Colonic mucosa (tissue), 4 donors: ENCODE results near the gene ZSCAN12. TPM values are rescaled to one million over a fixed set of nuclear protein-coding genes. Genes with fewer than 3 reads are reported as not detected.
"Not testable (repeated sequence)": the region's sequence is repeated elsewhere in the genome, so short reads cannot be mapped to it uniquely, and the experiment has no call there.

Experiments used
- DNase-seq: peaks from one replicate; pipeline ENCODE4 v3.0.0-alpha.2; 2020
- H3K27ac ChIP-seq: fragments of 200-600 bp; one replicate; pipeline ENCODE4 v1.8.0; 2021
- H3K27me3 ChIP-seq: fragments of 200-600 bp; one replicate; pipeline ENCODE4 v1.8.0; 2021
- H3K36me3 ChIP-seq: fragments of 200-600 bp; one replicate; pipeline ENCODE4 v1.8.0; 2021
- H3K4me1 ChIP-seq: fragments of 200-600 bp; one replicate; pipeline ENCODE4 v1.8.0; 2021; ENCODE audit warnings: mild to moderate bottlenecking
- H3K4me3 ChIP-seq: fragments of 200-600 bp; one replicate; pipeline ENCODE4 v1.8.0; 2021
- H3K9ac ChIP-seq, 2 donors: one replicate each; pipeline ENCODE4 v1.7.0; 2013; ENCODE audit warnings: control low read depth in 2 of 2, low read depth in 2 of 2, low read length in 2 of 2
- H3K9me3 ChIP-seq: fragments of 200-600 bp; one replicate; pipeline ENCODE4 v1.8.0; 2021
- intact Hi-C: fragments of 100-400 bp; cut with DNase I; formaldehyde crosslinking; loops from one replicate; pipeline ENCODE4 v1.14.1; 2022
- total RNA-seq, 2 donors: library from RNA; stranded (reverse); fragmentation: NEBNext Ultra II Directional in 1 of 2; extraction: Animal tissue kit (Norgen Biotek cat#: 25700) in 1 of 2; gene quantifications; one replicate each; pipeline ENCODE4 v1.2.1, GENCODE V29; 2021
- TF ChIP-seq, protein P1 (sequence below): fragments of 200-600 bp; IDR thresholded peaks from one replicate; pipeline ENCODE4 v1.8.0; 2022; ENCODE audit warnings: antibody characterized with exemption, mild to moderate bottlenecking
- donor health status: healthy.
- donor health status: DM: no; HTN: no; CAD: no.
- donor health status: DM: no; HTN: no; CAD: no.

The ZSCAN12 gene
- 1 to 10 TPM; 4.5 to 4.9 TPM for total RNA-seq

DNA sequence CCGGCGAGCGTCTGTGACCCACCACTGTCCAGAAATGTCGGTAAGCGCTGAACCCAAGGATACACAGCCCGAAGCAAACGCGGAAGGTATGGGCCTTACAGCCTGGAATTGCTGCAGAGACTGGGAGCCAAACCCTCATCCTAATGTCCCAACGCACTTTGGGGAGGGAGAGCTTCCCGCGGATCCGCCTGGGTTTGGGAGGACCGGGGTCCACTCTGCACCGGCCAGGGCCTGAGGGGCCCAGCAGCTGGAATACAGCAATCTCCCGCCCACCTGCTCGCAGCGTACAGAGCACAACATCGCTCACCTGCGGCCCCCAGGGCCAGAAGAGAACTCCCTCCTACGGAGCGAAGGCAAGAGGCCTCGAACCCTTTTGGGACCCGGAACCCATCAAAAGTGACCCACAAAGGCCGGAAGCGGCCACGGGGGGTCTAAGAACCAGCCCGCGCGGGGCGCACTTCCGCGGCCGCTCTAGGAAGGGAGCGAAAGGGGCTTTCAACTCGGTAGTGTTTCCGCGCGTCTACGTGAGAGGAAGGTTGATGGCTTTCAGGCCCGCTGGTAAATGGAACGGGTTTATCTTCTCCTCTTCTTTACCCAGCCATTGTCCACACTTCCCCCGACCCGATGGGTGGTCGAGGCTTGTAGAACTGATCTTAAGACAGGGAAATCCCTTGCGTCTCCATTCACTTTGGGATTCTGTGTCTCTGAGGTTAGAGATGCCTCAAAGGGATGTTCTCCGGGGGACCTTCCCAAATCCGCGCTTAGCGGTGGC is at the start of gene ZSCAN12:
Gene ZSCAN12, minus strand, starts transcription at position 398 of the 772 bp plus-strand sequence. CDS start 1,342 bp downstream, outside the sequence.
- H3K4me3 ChIP-seq = peak within 1 kb of the TSS; percentile 78
- no peaks in the 10 kb centered on the region for H3K27me3 ChIP-seq
- H3K9me3 ChIP-seq = no peaks in the 10 kb centered on the region
- TF ChIP-seq, protein P1, sequence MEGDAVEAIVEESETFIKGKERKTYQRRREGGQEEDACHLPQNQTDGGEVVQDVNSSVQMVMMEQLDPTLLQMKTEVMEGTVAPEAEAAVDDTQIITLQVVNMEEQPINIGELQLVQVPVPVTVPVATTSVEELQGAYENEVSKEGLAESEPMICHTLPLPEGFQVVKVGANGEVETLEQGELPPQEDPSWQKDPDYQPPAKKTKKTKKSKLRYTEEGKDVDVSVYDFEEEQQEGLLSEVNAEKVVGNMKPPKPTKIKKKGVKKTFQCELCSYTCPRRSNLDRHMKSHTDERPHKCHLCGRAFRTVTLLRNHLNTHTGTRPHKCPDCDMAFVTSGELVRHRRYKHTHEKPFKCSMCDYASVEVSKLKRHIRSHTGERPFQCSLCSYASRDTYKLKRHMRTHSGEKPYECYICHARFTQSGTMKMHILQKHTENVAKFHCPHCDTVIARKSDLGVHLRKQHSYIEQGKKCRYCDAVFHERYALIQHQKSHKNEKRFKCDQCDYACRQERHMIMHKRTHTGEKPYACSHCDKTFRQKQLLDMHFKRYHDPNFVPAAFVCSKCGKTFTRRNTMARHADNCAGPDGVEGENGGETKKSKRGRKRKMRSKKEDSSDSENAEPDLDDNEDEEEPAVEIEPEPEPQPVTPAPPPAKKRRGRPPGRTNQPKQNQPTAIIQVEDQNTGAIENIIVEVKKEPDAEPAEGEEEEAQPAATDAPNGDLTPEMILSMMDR = peak; percentile 40
- no peaks in the 10 kb centered on the region for H3K36me3 ChIP-seq
- peak within 1 kb of the TSS; percentile 83 to 91 for H3K9ac ChIP-seq
- intact Hi-C loops = no loop called here
- H3K27ac ChIP-seq = peak within 1 kb of the TSS; percentile 41
- DNase-seq = peak; percentile 82
- no peaks in the 10 kb centered on the region for H3K4me1 ChIP-seq

GRCh38 chr6:28449056-28449455 is 49.5 kb upstream of the ZSCAN12 start:
- H3K27ac ChIP-seq = no peak overlapping the region
- no peaks in the 10 kb centered on the region for H3K9me3 ChIP-seq
- no peak overlapping the region for H3K9ac ChIP-seq
- DNase-seq = no peak
- H3K27me3 ChIP-seq = peaks cover 11% of the 10 kb centered on the region
- intact Hi-C loops = no loop called here
- H3K4me3 ChIP-seq = no peak overlapping the region
- H3K4me1 ChIP-seq = no peaks in the 10 kb centered on the region
- TF ChIP-seq, protein P1 = no peak
- H3K36me3 ChIP-seq = no peaks in the 10 kb centered on the region

DNA sequence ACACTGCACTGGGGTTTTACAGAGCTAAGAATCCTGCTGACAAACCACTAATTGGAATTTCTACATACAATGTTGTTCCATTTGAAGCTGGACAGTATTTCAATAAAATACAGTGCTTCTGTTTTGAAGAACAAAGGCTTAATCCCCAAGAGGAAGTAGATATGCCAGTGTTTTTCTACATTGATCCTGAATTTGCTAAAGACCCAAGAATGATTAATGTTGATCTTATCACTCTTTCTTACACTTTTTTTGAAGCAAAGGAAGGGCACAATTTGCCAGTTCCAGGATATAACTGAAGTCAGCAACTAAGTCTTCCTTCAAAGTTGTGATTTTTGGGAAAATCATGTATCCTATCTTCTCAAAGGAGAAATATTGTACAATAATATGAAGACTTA is 48.0 kb upstream of the ZSCAN12 start:
- H3K27me3 ChIP-seq = peaks cover 11% of the 10 kb centered on the region
- DNase-seq, intact Hi-C loops, H3K9me3 ChIP-seq, H3K4me1 ChIP-seq, H3K27ac ChIP-seq, H3K9ac ChIP-seq, H3K36me3 ChIP-seq: not testable (repeated sequence)
- H3K4me3 ChIP-seq = peak overlapping the region; percentile 13

DNA sequence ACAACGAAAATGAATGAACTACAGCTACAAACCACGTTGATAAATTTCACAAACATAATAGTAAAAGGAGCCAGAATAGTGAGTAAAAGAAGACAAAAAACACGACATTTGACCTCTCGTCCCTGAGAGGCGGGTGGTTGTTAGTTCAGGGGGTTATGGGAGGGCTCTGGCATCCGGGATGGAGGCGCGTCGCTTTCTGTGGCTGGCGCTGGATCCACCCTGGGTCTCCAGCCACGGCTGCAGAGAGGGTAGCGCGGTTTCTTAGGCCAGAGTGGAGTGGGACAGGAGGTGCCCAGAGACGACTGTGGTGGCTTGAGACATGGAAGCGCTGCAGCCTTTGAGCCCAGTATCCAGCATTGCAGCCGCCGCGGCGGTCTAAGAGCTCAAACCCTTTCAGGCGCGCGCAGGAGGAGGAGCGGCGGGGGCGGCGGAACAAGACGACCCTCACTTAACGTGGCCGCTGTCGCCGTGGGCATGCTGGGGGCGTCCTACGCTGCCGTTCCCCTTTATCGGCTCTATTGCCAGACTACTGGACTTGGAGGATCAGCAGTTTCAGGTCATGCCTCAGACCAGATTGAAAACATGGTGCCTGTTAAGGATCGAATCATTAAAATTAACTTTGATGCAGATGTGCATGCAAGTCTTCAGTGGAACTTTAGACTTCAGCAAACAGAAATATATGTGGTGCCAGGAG is 47.4 kb upstream of the ZSCAN12 start:
- H3K9me3 ChIP-seq = no peaks in the 10 kb centered on the region
- H3K27me3 ChIP-seq = peaks cover 11% of the 10 kb centered on the region
- no peak overlapping the region for H3K27ac ChIP-seq
- TF ChIP-seq, protein P1 = no peak
- H3K4me1 ChIP-seq = no peaks in the 10 kb centered on the region
- intact Hi-C loops = no loop called here
- no peak for DNase-seq
- no peak overlapping the region for H3K9ac ChIP-seq
- no peaks in the 10 kb centered on the region for H3K36me3 ChIP-seq
- peak overlapping the region; percentile 13 for H3K4me3 ChIP-seq

DNA sequence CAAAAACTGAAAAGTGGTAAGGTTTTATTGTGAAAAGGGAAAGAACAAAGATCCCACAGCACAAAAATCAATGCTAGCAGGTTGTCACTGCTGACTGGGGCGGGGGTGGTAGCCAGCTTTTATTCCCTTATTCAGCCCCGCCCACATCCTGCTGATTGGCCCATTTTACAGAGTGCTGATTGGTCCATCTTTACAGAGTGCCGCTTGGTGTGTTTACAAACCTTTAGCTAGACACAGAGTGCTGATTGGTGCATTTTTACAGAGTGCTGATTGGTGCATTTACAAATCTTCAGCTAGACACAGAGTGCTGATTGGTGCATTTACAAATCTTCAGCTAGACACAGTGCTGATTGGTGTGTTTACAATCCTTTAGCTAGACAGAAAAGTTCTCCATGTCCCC is 45.2 kb upstream of the ZSCAN12 start:
- H3K36me3 ChIP-seq, intact Hi-C loops, H3K9me3 ChIP-seq, H3K9ac ChIP-seq, DNase-seq, H3K4me1 ChIP-seq, H3K27ac ChIP-seq, H3K4me3 ChIP-seq: not testable (repeated sequence)
- peaks cover 11% of the 10 kb centered on the region for H3K27me3 ChIP-seq

GRCh38 chr6:28443112-28443773 is 43.7 kb upstream of the ZSCAN12 start, which contains the start of gene ZSCAN23:
TSS of gene ZSCAN23 (minus strand) at chr6:28443491. CDS start at chr6:28436266, 7,225 bp downstream.
- no peaks in the 10 kb centered on the region for H3K4me1 ChIP-seq
- H3K36me3 ChIP-seq = no peaks in the 10 kb centered on the region
- peaks cover 11% of the 10 kb centered on the region for H3K27me3 ChIP-seq
- peak within 1 kb of the TSS; percentile 56 for H3K4me3 ChIP-seq
- H3K9me3 ChIP-seq = no peaks in the 10 kb centered on the region
- peak within 1 kb of the TSS; percentile 9 to 60 for H3K9ac ChIP-seq
- peak; percentile 81 for DNase-seq
- no peak within 1 kb of the TSS for H3K27ac ChIP-seq
- TF ChIP-seq, protein P1 = no peak
- intact Hi-C loops = no loop called here
